ENCODE results near the gene MYH16.
"Not testable (repeated sequence)": the region's sequence is repeated elsewhere in the genome, so short reads cannot be mapped to it uniquely, and the experiment has no call there.

The MYH16 gene

DNA sequence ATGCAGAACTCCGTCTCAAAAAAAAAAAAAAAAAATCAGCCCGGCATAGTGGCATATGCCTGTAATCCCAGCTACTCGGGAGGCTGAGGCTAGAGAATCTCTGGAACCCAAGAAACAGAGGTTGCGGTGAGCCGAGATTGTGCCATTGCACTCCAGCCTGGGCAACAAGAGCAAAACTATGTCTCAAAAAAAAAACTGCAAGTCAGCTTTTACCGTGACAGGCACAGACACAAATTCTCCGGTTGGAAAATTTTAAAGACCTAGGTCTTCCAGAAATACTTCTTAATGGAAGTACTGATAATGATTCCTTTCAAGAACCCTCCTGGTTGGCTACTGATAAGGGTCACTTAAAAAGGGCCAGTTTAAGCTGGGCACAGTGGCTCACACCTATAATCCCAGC lies 82.5 kb downstream of the MYH16 start:
- DNase-seq (ENCODE audit: low read depth in 2 of 2), result no peak

DNA sequence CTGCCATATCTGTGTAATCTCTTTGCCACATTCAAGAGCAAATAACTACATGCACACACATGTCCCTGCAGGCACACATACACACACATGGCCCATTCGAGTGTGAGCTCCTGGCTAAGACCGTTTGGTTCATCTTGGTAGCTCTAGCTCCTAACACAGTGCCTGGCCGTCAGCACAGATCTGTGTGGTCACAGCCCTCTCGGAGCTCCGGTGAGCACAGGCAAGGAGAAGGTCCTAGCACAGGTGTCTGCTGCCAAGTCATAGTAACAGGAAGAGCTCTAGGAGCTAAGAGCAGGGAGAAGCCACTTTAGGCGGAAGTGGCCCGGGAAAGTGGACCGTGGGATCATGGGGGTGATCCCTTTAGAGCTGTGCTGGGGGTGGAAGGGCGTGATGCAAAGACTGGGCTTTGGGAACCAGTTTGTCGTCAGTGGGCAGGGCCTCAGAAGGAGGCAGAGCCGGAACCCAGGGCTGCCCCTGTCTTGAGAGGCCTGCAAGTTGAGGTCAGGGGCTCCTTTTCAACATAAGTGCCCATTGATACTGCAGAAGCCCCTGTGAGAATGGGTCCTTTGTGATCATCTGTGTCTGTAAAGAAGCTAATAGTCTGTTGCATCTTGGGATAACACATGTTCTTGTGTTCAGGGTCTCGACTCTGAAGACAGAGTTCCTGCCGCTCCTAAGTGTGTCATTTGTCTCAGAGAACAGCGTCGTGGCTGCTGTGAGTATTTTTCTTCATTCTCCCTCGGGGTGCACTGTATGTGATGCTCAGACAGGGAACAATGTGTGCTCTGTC lies 85.3 kb downstream of the MYH16 start:
- DNase-seq (ENCODE audit: low read depth in 2 of 2), result no peak

- not testable (repeated sequence) for DNase-seq (ENCODE audit: low read depth in 2 of 2)
Measured at GRCh38 chr7:99358521-99358920, 85.9 kb downstream of the MYH16 start.

- no peak for DNase-seq (ENCODE audit: low read depth in 2 of 2)
Measured at GRCh38 chr7:99359465-99360154, 87.0 kb downstream of the MYH16 start.
